Measurements from ENCODE around the gene THOC1.

Gene THOC1

DNA sequence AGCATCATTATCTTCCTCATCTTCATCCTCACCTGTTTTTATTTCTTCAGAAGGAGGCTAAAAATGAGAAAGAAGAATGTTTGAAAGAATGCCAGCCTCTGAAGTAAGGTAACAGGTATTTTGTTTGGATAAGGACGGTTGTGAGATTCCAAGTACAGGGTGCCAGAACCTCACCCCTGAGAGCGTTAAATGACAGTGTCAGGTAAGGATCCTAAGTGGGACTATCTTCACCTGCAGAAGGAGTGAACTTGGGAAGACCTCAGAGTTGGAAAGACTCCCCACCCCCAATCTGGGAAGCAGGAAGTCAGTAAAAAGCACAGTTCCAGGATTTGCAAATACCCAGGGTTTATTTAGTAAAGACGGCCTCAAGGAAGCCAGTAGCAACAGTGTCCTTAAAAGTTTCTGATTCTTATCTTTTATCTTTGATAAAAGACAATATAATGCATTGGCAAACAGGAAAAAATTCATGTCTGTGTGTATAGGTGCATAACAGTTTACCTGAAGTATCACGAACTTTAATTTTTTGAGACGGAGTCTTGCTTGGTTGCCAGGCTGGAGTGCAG is 52.3 kb downstream of the THOC1 start:
- CTCF ChIA-PET: interaction anchor here (1.6 kb wide), 1 partner anchor 13 kb away, joined by 4 read pairs; no protein-coding TSS in a partner anchor
- no peak for DNase-seq (ENCODE audit: low read depth, low spot score)
- POLR2A ChIA-PET: no interaction called here
- TF ChIP-seq, protein P1, sequence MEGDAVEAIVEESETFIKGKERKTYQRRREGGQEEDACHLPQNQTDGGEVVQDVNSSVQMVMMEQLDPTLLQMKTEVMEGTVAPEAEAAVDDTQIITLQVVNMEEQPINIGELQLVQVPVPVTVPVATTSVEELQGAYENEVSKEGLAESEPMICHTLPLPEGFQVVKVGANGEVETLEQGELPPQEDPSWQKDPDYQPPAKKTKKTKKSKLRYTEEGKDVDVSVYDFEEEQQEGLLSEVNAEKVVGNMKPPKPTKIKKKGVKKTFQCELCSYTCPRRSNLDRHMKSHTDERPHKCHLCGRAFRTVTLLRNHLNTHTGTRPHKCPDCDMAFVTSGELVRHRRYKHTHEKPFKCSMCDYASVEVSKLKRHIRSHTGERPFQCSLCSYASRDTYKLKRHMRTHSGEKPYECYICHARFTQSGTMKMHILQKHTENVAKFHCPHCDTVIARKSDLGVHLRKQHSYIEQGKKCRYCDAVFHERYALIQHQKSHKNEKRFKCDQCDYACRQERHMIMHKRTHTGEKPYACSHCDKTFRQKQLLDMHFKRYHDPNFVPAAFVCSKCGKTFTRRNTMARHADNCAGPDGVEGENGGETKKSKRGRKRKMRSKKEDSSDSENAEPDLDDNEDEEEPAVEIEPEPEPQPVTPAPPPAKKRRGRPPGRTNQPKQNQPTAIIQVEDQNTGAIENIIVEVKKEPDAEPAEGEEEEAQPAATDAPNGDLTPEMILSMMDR (IDR thresholded peaks at IDR 0.05; ENCODE audit: insufficient read depth, low read length, missing control alignments): no peak
- no peak overlapping the region for H3K4me3 ChIP-seq (ENCODE audit: low read depth, low read length)

DNA sequence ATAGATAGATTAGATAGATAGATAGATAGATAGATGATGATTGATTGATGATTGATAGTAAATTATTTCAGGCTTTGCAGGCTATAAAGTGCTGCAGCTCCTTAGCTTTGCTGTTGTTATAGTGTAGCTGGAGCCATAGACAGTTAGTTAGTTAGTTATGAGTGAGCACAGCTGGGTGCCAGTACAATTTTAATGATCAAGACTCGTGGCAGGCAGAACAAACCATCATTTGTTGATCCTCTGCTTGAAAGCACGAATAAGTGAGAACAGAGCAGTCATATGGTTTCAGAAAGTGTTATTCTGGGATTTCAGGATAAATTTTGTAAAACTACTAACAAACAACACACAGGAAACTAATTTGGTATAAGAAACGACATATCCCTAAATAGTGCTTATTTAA is 53.9 kb downstream of the THOC1 start:
- DNase-seq (ENCODE audit: low read depth, low spot score): no peak

DNA sequence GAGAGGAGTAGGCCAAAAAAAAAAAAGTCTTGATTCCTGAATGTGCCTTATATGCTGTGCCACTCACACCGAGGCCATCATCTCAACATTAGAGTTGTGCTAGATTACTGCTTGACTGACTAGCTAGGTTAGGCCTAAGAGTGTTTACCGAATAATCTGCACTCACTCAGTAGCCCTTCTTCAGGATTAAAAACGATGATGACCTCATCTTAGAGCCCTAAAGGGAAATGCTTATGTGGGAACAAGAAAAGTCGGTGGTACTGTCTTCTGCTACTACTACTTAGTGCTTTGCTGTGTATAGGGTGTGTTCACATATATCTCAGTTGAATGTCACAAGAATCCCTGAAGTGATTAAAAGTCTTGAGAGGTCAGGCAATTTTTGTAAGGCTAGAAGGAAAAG is 54.3 kb downstream of the THOC1 start:
- DNase-seq (ENCODE audit: low read depth, low spot score): no peak
- no peak overlapping the region for H3K4me3 ChIP-seq (ENCODE audit: low read depth, low read length)
- ChIA-PET CTCF (no interaction called here), POLR2A (no interaction called here)
- TF ChIP-seq, protein P1 (IDR thresholded peaks at IDR 0.05; ENCODE audit: insufficient read depth, low read length, missing control alignments): no peak

More for the DNA sequence above, 53.9 kb downstream of the THOC1 start:
- TF ChIP-seq, protein P1 (IDR thresholded peaks at IDR 0.05; ENCODE audit: insufficient read depth, low read length, missing control alignments): no peak
- ChIA-PET POLR2A (no interaction called here), CTCF (no interaction called here)
- no peak overlapping the region for H3K4me3 ChIP-seq (ENCODE audit: low read depth, low read length)

DNA sequence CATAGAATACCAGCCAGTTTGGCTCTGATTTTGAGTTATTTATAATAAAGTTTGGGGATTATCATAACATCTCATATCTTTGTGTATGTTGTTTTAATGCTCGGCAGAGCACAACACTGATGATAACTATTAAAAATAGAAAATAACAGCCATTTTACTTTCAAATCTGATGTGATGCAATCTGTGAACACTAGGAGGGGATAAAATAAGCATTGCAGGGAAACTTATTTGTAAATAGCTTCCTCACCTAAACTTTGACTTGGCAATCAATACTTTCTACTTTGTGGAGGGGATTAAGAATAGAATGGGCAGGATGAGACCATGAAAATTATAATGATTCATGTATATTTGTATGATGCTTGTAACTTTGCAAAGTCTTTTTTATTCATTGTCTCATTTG is 55.1 kb downstream of the THOC1 start:
- TF ChIP-seq, protein P1 (IDR thresholded peaks at IDR 0.05; ENCODE audit: insufficient read depth, low read length, missing control alignments): no peak
- ChIA-PET POLR2A (no interaction called here), CTCF (no interaction called here)
- no peak for DNase-seq (ENCODE audit: low read depth, low spot score)
- no peak overlapping the region for H3K4me3 ChIP-seq (ENCODE audit: low read depth, low read length)

DNA sequence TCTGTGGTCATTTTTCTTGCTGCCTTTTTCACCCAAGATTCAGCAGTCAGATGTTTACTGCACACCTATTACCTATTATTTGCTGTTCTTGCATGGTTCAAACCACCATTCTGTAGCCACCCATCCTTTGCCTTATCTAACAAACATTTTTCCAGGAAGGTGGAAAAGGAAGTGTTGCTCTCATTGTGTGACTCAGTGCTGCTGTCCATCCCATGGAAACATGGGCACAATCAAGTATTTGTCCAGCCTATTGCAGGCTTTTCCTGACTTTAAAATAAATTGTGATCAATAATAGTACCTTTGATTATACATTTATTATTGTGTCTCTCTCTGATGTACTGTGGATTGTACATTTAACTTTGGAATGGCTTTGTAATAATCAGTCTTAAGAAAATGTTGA is 56.3 kb downstream of the THOC1 start:
- DNase-seq (ENCODE audit: low read depth, low spot score): no peak

DNA sequence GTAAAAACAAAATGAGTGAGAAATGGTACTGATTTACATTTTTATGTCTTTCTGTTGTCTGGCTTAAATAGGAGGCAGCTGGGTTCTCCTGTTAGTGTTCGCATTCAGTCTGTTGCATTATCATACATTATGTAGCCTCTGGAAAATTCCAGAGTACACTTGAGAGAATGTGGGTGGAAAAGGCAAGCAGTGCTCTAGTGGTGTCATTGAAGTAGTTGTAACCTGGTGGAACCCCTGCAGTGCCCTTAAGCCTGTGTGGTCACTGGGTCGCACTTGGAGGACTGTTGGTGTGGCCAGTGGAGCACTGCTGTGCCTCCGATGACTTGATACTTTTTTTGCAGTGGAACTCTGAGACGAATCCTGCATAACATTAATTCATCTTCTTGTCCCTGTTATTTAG is 57.1 kb downstream of the THOC1 start:
- DNase-seq (ENCODE audit: low read depth, low spot score): no peak
- TF ChIP-seq, protein P1 (IDR thresholded peaks at IDR 0.05; ENCODE audit: insufficient read depth, low read length, missing control alignments): no peak
- H3K4me3 ChIP-seq (ENCODE audit: low read depth, low read length): no peak overlapping the region
- ChIA-PET POLR2A (no interaction called here), CTCF (interaction anchor here (1.4 kb wide), 1 partner anchor 8 kb away, joined by 3 read pairs; no protein-coding TSS in a partner anchor)

More for the DNA sequence above, 56.3 kb downstream of the THOC1 start:
- ChIA-PET POLR2A (no interaction called here), CTCF (interaction anchor here (0.6 kb wide), 1 partner anchor 9 kb away, joined by 3 read pairs; no protein-coding TSS in a partner anchor)
- TF ChIP-seq, protein P1 (IDR thresholded peaks at IDR 0.05; ENCODE audit: insufficient read depth, low read length, missing control alignments): no peak
- H3K4me3 ChIP-seq (ENCODE audit: low read depth, low read length): no peak overlapping the region

All from AG04449 (cell line).